HepG2 (cell line): ENCODE measurements around the gene ABCC2. TPM values are rescaled to one million over a fixed set of nuclear protein-coding genes. Genes with fewer than 3 reads are reported as not detected.
A peak's percentile ranks its signal among the peaks of the same experiment; 100 is the strongest.

Experiments
- ARNT ChIP-seq: fragments of 450-650 bp; IDR thresholded peaks from 2 replicates; pipeline ENCODE4 v1.6.1; 2017
- ETV5 ChIP-seq: IDR thresholded peaks from 2 replicates; pipeline ENCODE4 v1.6.1; 2018; ENCODE audit warnings: missing biosample characterization, missing genetic modification reagents, inconsistent platforms, borderline replicate concordance
- HIVEP1 ChIP-seq: sonication (generic); formaldehyde crosslinking; IDR thresholded peaks from 2 replicates; pipeline ENCODE4 v1.4.0; 2020; ENCODE audit warnings: mild to moderate bottlenecking, missing genetic modification reagents
- HMGA1 ChIP-seq: sonication (generic); formaldehyde crosslinking; conservative IDR thresholded peaks from 2 replicates; pipeline ENCODE4 v1.4.0; 2020; ENCODE audit warnings: missing genetic modification reagents
- JUND ChIP-seq: sonication (generic); formaldehyde crosslinking; IDR thresholded peaks from 2 replicates; pipeline ENCODE4 v1.8.0; 2022; ENCODE audit warnings: mild to moderate bottlenecking, missing genetic modification reagents
- MTF2 ChIP-seq: sonication (generic); formaldehyde crosslinking; IDR thresholded peaks from 2 replicates; pipeline ENCODE4 v1.5.0; 2020; ENCODE audit warnings: missing genetic modification reagents, borderline replicate concordance
- REXO4 ChIP-seq: sonication (generic); formaldehyde crosslinking; IDR thresholded peaks from 2 replicates; pipeline ENCODE4 v1.8.0; 2022; ENCODE audit warnings: missing genetic modification reagents, mild to moderate bottlenecking, borderline replicate concordance
- SOX6 ChIP-seq, 2 experiments: fragments of 450-650 bp in 1 of 2; sonication (generic) in 1 of 2; formaldehyde crosslinking in 1 of 2; IDR thresholded peaks; 2 replicates each; pipeline versions ENCODE4 v1.4.0 to v1.6.1; 2017 to 2020; ENCODE audit warnings: antibody characterized with exemption in 1 of 2, mild to moderate bottlenecking in 1 of 2, missing genetic modification reagents in 1 of 2
- TSC22D2 ChIP-seq: sonication (generic); formaldehyde crosslinking; IDR thresholded peaks from 2 replicates; pipeline ENCODE4 v1.5.1; 2020; ENCODE audit warnings: missing genetic modification reagents, mild to moderate bottlenecking, borderline replicate concordance
- ZNF589 ChIP-seq: sonication (generic); formaldehyde crosslinking; conservative IDR thresholded peaks from 2 replicates; pipeline ENCODE4 v1.8.0; 2022; ENCODE audit warnings: mild to moderate bottlenecking, moderate library complexity, missing genetic modification reagents
- polyA plus RNA-seq, 8 experiments: library from polyadenylated mRNA; depleted of rRNA in 3 of 8; stranded (reverse) in 7 of 8; unstranded in 1 of 8; fragments of >200 nt; fragmentation: Illumina TruSeq in 4 of 8; extraction: Trizol in 4 of 8; gene quantifications; 2 replicates each; pipeline versions ENCODE4 v1.2.1 to v1.2.3, GENCODE V29; 2011 to 2016; ENCODE audit warnings: low read depth in 4 of 8, missing spikeins in 1 of 8, mixed read lengths in 1 of 8; ENCODE audit not compliant: insufficient read depth in 1 of 8
- total RNA-seq, 5 experiments: library from RNA; depleted of rRNA; stranded (reverse); fragments of >200 nt; fragmentation: Illumina TruSeq; extraction: Trizol; gene quantifications; 2 replicates each; pipeline ENCODE4 v1.2.3, GENCODE V29; 2016; ENCODE audit warnings: low read depth in 1 of 5
- TF ChIP-seq, protein P1 (sequence below): sonication (generic); formaldehyde crosslinking; IDR thresholded peaks from 2 replicates; pipeline ENCODE4 v1.9.0; 2021; ENCODE audit warnings: mild to moderate bottlenecking, missing genetic modification reagents
- TF ChIP-seq, protein P2 (sequence below): sonication (generic); formaldehyde crosslinking; conservative IDR thresholded peaks from 2 replicates; pipeline ENCODE4 v1.4.0; 2020; ENCODE audit warnings: missing genetic modification reagents
- TF ChIP-seq, protein P3 (sequence below): sonication (generic); formaldehyde crosslinking; conservative IDR thresholded peaks from 2 replicates; pipeline ENCODE4 v1.8.0; 2022; ENCODE audit warnings: missing genetic modification reagents
- TF ChIP-seq, protein P4 (sequence below): IDR thresholded peaks from 2 replicates; pipeline ENCODE4 v1.4.0; 2020; ENCODE audit warnings: mild to moderate bottlenecking, missing genetic modification reagents

Gene ABCC2
- total and polyA plus RNA-seq, 2 of the 13 experiments (the other 11 are each of a cell fraction or from before 2014, with no cell fraction given), result 181 to 497 TPM

DNA sequence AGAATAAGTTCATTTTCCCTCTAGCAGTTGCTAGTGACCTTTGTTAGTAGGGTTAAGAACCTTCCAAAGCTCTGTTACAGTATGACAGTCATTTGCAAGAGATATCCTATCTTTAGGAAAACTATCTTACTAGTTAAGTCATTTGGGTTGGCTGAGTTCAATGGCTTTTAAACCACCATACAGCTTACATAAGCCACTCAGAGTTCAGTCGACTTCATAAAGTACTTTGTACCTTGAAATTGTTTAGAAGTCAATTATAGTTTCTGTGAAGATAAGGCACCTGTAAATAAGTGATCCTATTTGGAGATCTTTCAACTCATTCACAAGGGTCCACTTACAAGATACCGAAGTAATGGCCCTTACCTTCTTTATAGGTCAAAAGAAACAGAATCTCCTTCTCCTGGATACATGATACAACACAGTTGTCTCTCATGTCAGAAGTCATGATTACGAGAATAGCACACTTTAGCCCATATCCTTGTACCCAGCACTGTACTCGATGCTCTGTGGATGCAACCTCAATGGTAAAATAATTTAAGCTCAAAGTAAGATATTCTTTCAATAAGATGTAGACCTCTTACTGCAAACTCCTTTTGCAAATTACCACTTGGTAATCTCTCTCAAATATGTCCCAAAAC lies 11.9 kb upstream of the ABCC2 start (continued):
- TF ChIP-seq REXO4 (CRISPR knock-in tag) (no peak), ZNF589 (CRISPR knock-in tag) (no peak), HMGA1 (no peak), TSC22D2 (no peak), ARNT (no peak), JUND (CRISPR knock-in tag) (no peak), HIVEP1 (CRISPR knock-in tag) (no peak), SOX6 (IDR thresholded peaks at IDR 0.05) (no peak), SOX6 (CRISPR knock-in tag; IDR thresholded peaks at IDR 0.05) (peak; percentile 74), ETV5 (no peak), MTF2 (CRISPR knock-in tag) (no peak)
- TF ChIP-seq, protein P1, sequence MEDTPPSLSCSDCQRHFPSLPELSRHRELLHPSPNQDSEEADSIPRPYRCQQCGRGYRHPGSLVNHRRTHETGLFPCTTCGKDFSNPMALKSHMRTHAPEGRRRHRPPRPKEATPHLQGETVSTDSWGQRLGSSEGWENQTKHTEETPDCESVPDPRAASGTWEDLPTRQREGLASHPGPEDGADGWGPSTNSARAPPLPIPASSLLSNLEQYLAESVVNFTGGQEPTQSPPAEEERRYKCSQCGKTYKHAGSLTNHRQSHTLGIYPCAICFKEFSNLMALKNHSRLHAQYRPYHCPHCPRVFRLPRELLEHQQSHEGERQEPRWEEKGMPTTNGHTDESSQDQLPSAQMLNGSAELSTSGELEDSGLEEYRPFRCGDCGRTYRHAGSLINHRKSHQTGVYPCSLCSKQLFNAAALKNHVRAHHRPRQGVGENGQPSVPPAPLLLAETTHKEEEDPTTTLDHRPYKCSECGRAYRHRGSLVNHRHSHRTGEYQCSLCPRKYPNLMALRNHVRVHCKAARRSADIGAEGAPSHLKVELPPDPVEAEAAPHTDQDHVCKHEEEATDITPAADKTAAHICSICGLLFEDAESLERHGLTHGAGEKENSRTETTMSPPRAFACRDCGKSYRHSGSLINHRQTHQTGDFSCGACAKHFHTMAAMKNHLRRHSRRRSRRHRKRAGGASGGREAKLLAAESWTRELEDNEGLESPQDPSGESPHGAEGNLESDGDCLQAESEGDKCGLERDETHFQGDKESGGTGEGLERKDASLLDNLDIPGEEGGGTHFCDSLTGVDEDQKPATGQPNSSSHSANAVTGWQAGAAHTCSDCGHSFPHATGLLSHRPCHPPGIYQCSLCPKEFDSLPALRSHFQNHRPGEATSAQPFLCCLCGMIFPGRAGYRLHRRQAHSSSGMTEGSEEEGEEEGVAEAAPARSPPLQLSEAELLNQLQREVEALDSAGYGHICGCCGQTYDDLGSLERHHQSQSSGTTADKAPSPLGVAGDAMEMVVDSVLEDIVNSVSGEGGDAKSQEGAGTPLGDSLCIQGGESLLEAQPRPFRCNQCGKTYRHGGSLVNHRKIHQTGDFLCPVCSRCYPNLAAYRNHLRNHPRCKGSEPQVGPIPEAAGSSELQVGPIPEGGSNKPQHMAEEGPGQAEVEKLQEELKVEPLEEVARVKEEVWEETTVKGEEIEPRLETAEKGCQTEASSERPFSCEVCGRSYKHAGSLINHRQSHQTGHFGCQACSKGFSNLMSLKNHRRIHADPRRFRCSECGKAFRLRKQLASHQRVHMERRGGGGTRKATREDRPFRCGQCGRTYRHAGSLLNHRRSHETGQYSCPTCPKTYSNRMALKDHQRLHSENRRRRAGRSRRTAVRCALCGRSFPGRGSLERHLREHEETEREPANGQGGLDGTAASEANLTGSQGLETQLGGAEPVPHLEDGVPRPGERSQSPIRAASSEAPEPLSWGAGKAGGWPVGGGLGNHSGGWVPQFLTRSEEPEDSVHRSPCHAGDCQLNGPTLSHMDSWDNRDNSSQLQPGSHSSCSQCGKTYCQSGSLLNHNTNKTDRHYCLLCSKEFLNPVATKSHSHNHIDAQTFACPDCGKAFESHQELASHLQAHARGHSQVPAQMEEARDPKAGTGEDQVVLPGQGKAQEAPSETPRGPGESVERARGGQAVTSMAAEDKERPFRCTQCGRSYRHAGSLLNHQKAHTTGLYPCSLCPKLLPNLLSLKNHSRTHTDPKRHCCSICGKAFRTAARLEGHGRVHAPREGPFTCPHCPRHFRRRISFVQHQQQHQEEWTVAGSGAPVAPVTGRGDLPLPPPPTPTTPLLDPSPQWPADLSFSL, result no peak
- TF ChIP-seq, protein P2, sequence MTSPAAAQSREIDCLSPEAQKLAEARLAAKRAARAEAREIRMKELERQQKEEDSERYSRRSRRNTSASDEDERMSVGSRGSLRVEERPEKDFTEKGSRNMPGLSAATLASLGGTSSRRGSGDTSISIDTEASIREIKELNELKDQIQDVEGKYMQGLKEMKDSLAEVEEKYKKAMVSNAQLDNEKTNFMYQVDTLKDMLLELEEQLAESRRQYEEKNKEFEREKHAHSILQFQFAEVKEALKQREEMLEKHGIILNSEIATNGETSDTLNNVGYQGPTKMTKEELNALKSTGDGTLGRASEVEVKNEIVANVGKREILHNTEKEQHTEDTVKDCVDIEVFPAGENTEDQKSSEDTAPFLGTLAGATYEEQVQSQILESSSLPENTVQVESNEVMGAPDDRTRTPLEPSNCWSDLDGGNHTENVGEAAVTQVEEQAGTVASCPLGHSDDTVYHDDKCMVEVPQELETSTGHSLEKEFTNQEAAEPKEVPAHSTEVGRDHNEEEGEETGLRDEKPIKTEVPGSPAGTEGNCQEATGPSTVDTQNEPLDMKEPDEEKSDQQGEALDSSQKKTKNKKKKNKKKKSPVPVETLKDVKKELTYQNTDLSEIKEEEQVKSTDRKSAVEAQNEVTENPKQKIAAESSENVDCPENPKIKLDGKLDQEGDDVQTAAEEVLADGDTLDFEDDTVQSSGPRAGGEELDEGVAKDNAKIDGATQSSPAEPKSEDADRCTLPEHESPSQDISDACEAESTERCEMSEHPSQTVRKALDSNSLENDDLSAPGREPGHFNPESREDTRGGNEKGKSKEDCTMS, result no peak
- TF ChIP-seq, protein P3, sequence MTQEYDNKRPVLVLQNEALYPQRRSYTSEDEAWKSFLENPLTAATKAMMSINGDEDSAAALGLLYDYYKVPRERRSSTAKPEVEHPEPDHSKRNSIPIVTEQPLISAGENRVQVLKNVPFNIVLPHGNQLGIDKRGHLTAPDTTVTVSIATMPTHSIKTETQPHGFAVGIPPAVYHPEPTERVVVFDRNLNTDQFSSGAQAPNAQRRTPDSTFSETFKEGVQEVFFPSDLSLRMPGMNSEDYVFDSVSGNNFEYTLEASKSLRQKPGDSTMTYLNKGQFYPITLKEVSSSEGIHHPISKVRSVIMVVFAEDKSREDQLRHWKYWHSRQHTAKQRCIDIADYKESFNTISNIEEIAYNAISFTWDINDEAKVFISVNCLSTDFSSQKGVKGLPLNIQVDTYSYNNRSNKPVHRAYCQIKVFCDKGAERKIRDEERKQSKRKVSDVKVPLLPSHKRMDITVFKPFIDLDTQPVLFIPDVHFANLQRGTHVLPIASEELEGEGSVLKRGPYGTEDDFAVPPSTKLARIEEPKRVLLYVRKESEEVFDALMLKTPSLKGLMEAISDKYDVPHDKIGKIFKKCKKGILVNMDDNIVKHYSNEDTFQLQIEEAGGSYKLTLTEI, result no peak
- TF ChIP-seq, protein P4, sequence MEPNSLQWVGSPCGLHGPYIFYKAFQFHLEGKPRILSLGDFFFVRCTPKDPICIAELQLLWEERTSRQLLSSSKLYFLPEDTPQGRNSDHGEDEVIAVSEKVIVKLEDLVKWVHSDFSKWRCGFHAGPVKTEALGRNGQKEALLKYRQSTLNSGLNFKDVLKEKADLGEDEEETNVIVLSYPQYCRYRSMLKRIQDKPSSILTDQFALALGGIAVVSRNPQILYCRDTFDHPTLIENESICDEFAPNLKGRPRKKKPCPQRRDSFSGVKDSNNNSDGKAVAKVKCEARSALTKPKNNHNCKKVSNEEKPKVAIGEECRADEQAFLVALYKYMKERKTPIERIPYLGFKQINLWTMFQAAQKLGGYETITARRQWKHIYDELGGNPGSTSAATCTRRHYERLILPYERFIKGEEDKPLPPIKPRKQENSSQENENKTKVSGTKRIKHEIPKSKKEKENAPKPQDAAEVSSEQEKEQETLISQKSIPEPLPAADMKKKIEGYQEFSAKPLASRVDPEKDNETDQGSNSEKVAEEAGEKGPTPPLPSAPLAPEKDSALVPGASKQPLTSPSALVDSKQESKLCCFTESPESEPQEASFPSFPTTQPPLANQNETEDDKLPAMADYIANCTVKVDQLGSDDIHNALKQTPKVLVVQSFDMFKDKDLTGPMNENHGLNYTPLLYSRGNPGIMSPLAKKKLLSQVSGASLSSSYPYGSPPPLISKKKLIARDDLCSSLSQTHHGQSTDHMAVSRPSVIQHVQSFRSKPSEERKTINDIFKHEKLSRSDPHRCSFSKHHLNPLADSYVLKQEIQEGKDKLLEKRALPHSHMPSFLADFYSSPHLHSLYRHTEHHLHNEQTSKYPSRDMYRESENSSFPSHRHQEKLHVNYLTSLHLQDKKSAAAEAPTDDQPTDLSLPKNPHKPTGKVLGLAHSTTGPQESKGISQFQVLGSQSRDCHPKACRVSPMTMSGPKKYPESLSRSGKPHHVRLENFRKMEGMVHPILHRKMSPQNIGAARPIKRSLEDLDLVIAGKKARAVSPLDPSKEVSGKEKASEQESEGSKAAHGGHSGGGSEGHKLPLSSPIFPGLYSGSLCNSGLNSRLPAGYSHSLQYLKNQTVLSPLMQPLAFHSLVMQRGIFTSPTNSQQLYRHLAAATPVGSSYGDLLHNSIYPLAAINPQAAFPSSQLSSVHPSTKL, result peak; percentile 69; the same call in 1 of the 2 replicates
